Ascending aorta (tissue), 2 donors: ENCODE measurements around the gene TEKT4. TPM values are rescaled to one million over a fixed set of nuclear protein-coding genes. Genes with fewer than 3 reads are reported as not detected.
A peak's percentile ranks its signal among the peaks of the same experiment; 100 is the strongest.

Experiments used
- DNase-seq, 2 donors: peaks; one replicate each; pipeline ENCODE4 v3.0.0-alpha.2; 2019; ENCODE audit warnings: low spot score in 2 of 2
- H3K27ac ChIP-seq, 2 donors: fragments of 200-600 bp; sonication (generic); one replicate each; pipeline ENCODE4 v1.5.1; 2016 to 2017; ENCODE audit warnings: mild to moderate bottlenecking in 1 of 2
- H3K27me3 ChIP-seq: fragments of 200-600 bp; sonication (generic); one replicate; pipeline ENCODE4 v1.5.1; 2017
- H3K36me3 ChIP-seq, 2 donors: fragments of 200-600 bp; sonication (generic); one replicate each; pipeline ENCODE4 v1.5.1; 2016
- H3K4me1 ChIP-seq, 2 donors: fragments of 200-600 bp; sonication (generic); one replicate each; pipeline ENCODE4 v1.5.1; 2016 to 2017; ENCODE audit warnings: mild to moderate bottlenecking in 1 of 2
- H3K4me3 ChIP-seq, 2 donors: fragments of 200-600 bp; sonication (generic); one replicate each; pipeline ENCODE4 v1.5.1; 2016 to 2017; ENCODE audit warnings: mild to moderate bottlenecking in 1 of 2
- H3K9me3 ChIP-seq, 2 donors: fragments of 200-600 bp; sonication (generic); one replicate each; pipeline ENCODE4 v1.5.1; 2016
- intact Hi-C: fragments of 100-400 bp; cut with DNase I; formaldehyde crosslinking; loops from one replicate; pipeline ENCODE4 v1.15.1; 2023
- total RNA-seq: library from RNA; depleted of rRNA; stranded (reverse); fragments of >200 nt; gene quantifications from one replicate; pipeline ENCODE4 v1.1.0, GENCODE V29; 2016
- TF ChIP-seq, protein P1 (sequence below), 3 experiments: fragments of 200-600 bp in 2 of 3; fragments of 450-650 bp in 1 of 3; sonication (generic) in 2 of 3; IDR thresholded peaks; one replicate each; pipeline ENCODE4 v1.5.1; 2016 to 2019; ENCODE audit warnings: antibody characterized with exemption in 3 of 3, mild to moderate bottlenecking in 1 of 3, moderate library complexity in 1 of 3

Gene TEKT4
- total RNA-seq, 1 donor from 2014 or later: not detected

DNA sequence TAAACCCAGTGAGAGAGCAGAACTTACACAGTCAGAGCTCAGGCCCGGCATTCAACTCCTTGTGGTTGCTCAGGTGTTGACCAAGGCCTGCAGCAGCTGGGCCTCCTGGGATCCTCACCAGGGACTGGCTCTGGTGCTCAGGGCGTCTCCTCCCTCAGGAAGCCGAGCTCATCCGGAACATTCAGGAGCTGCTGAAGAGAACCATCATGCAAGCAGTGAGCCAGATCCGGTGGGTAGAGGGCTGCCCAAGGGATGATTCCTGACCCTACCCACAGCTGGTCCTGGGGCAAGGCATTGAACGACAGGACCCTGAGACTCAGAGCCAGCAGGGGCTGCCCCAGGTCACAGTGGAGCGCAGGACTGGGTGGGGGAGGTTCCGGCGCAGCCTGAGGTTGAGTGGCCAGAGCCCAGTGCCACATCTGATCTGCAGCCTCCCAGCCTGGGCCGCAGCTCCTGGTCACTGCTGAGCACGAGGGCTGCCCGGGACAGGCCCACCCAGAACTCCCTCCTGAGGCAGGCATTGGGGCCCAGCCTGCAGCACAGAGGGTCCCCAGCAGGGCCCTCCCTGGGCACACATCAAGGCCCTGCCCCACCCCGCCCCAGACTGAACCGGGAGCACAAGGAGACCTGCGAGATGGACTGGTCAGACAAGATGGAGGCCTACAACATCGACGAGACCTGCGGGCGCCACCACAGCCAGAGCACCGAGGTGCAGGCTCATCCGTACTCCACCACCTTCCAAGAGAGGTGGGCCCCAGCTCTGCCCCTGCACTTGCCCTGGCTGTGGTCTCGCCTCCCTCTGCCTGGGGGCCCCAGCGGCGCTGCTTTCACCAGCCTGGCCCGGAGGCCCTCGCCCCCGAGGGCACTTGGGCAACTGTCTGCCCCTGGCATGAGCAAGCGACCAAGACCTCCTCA, 2.4 kb downstream of the TEKT4 start:
- H3K4me1 ChIP-seq: no peaks in the 10 kb centered on the region
- H3K27ac ChIP-seq: no peak overlapping the region
- H3K4me3 ChIP-seq: no peak overlapping the region
- no peaks in the 10 kb centered on the region for H3K27me3 ChIP-seq
- TF ChIP-seq, protein P1, sequence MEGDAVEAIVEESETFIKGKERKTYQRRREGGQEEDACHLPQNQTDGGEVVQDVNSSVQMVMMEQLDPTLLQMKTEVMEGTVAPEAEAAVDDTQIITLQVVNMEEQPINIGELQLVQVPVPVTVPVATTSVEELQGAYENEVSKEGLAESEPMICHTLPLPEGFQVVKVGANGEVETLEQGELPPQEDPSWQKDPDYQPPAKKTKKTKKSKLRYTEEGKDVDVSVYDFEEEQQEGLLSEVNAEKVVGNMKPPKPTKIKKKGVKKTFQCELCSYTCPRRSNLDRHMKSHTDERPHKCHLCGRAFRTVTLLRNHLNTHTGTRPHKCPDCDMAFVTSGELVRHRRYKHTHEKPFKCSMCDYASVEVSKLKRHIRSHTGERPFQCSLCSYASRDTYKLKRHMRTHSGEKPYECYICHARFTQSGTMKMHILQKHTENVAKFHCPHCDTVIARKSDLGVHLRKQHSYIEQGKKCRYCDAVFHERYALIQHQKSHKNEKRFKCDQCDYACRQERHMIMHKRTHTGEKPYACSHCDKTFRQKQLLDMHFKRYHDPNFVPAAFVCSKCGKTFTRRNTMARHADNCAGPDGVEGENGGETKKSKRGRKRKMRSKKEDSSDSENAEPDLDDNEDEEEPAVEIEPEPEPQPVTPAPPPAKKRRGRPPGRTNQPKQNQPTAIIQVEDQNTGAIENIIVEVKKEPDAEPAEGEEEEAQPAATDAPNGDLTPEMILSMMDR (IDR thresholded peaks at IDR 0.05): no peak
- no peak for DNase-seq
- no peaks in the 10 kb centered on the region for H3K9me3 ChIP-seq
- intact Hi-C loops: no loop called here
- H3K36me3 ChIP-seq: no peaks in the 10 kb centered on the region

DNA sequence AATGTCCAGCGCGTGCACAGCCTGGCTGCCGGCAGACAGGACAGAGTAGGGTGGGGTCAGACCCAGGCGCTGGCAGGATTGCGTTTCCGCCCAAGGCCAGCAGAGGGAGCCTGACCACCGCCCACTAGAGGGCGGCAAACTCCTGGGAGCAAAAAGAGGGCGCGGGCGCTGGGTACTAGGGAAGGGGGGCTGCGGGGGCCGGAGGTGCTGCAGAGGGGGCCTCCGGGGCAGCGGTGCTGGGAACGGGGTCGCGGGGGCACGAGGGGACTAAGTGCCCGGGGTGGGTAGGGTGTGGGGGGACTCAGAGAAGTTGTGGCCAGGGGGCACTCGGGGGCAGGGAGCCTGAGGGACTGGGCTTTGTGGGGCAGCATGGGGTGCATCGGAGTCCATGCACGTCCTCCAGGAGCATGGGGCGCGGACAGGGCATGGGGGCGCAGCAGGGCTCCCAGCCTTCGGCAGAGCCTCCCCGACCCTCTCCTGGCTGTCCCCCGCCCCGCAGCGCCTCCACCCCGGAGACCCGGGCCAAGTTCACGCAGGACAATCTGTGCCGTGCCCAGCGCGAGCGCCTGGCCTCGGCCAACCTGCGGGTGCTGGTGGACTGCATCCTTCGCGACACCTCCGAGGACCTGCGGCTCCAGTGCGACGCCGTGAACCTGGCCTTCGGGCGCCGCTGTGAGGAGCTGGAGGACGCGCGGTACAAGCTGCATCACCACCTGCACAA, 3.2 kb downstream of the TEKT4 start:
- Histone ChIP-seq H3K36me3 (no peaks in the 10 kb centered on the region), H3K27me3 (no peaks in the 10 kb centered on the region), H3K4me3 (no peak overlapping the region), H3K4me1 (no peaks in the 10 kb centered on the region), H3K27ac (no peak overlapping the region), H3K9me3 (no peaks in the 10 kb centered on the region)
- DNase-seq: no peak
- TF ChIP-seq, protein P1 (IDR thresholded peaks at IDR 0.05): peak in 2 of 3 experiments; percentile 20 to 43
- intact Hi-C loops: no loop called here

DNA sequence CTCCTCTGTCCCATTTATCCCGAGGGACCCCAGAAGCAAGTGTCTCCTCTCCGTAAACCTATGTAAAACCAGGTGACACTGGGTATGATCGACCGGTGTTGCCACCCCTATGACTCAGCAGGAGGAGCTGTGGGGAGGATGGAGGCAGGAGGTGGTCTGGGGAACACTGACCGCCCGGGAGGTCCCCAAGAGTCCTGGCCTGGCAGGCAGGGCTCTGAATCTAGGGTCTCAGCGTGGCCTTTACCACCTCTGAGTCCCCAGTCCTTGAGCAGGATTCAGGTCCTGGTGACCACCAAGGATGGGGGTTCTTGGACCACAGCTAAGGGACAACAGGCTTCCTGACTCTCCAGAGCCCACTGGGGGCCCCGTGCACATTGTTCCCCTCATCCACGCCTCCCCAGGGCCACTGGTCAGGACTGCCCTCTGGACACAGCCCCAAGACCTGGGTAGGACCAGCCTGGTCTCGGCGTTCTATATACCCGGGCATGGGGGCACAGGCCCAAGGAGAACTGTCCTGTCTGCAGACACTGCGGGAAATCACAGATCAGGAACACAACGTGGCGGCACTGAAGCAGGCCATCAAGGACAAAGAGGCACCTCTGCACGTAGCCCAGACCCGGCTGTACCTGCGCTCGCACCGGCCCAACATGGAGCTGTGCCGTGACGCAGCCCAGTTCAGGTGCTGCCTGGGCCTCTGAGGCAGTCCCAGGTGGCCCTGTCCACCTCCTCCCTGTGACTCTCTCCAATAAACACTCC, 4.0 kb downstream of the TEKT4 start:
- no peaks in the 10 kb centered on the region for H3K36me3 ChIP-seq
- no peak overlapping the region for H3K4me3 ChIP-seq
- H3K9me3 ChIP-seq: no peaks in the 10 kb centered on the region
- H3K27me3 ChIP-seq: no peaks in the 10 kb centered on the region
- DNase-seq: no peak
- no peak overlapping the region for H3K27ac ChIP-seq
- TF ChIP-seq, protein P1 (IDR thresholded peaks at IDR 0.05): no peak
- H3K4me1 ChIP-seq: no peaks in the 10 kb centered on the region
- intact Hi-C loops: no loop called here

DNA sequence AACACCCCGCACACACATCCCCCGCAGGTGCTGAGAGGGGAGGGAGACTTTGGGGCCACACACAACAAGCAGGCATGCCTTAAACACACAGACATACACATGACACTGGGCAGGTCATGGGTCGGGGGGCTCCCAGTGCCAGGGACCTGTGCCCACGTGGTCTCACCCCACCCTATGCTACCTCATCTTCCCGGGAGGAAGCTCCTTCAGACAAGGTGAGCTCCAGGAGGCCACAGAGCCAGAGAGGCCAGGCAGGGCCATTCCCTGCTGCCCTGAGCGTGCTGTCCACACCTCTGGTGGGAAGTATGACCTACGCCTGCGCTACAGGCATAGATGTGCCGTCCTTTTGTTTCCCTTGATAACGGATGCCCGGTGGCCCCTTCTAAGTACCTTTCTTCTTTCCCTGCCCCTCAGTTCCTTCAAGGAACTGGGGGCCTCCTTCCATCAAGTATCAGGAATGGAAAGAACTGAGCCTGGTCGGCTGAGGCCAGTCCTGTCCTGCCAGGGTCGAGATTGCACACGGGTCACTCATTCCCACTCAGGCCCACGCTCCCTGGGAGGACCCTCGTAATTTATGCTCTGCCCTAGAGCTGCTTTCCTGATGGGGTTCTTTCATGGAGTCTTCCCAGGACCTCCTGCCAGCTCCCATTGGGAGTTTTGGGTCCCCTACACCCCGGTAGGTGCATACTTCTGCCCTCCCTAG, 4.7 kb downstream of the TEKT4 start:
- Histone ChIP-seq H3K4me1 (no peaks in the 10 kb centered on the region), H3K36me3 (no peaks in the 10 kb centered on the region), H3K9me3 (no peaks in the 10 kb centered on the region), H3K27me3 (no peaks in the 10 kb centered on the region), H3K4me3 (no peak overlapping the region), H3K27ac (no peak overlapping the region)
- TF ChIP-seq, protein P1 (IDR thresholded peaks at IDR 0.05): no peak
- intact Hi-C loops: no loop called here
- no peak for DNase-seq

DNA sequence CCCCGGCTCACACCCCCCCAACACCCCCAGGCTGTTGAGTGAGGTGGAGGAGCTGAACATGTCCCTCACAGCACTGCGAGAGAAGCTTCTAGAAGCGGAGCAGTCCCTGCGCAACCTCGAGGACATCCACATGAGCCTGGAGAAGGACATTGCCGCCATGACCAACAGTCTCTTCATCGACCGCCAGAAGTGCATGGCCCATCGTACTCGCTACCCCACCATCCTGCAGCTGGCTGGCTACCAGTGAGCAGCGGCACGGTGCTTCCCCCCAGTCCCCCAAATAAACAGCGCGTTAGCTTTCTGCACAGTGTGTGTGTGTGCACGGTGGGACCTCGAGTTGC, 5.3 kb downstream of the TEKT4 start:
- no peak for DNase-seq
- H3K27me3 ChIP-seq: no peaks in the 10 kb centered on the region
- no peaks in the 10 kb centered on the region for H3K36me3 ChIP-seq
- TF ChIP-seq, protein P1 (IDR thresholded peaks at IDR 0.05): no peak
- no peaks in the 10 kb centered on the region for H3K9me3 ChIP-seq
- H3K27ac ChIP-seq: no peak overlapping the region
- H3K4me3 ChIP-seq: no peak overlapping the region
- intact Hi-C loops: no loop called here
- no peaks in the 10 kb centered on the region for H3K4me1 ChIP-seq
